ENCODE measurements around the gene VIPR2.

DNA sequence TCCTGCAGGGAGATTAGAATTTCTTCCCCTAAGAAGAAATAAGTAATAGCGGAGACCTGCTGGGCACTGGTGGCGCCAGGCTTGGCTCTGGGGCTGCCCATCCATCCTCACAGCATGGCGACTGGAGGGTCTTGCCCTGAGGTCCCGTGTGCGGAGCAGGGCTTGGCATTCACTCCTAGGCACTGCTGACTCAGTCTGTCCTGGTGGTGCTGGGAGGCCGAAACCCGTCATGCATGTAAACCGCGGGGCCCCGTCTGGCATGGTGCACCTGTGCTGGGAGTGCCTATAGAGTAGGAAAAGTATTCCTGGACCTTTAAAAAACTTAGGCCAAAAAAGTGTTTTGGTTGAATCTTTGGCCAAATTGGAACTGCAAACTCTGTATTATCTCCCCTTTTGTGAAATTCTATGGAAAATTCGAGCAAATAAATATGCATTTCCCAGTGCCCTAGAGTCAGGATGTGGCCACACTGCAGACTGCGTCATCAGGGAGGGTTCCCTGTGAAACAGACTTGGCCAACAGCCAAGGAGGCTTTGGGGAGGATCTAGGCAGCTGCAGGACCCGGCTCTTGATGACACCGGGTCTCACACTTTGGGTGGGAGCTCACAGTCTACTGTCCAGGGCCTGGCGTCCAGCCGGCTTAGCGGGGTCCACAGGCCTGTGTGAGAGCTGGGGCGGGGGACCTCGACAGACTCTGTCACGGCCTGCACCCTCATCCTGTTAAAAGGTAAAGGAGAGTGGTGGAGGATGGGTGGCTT lies 122.3 kb downstream of the VIPR2 start:
- TF ChIP-seq, protein P1, sequence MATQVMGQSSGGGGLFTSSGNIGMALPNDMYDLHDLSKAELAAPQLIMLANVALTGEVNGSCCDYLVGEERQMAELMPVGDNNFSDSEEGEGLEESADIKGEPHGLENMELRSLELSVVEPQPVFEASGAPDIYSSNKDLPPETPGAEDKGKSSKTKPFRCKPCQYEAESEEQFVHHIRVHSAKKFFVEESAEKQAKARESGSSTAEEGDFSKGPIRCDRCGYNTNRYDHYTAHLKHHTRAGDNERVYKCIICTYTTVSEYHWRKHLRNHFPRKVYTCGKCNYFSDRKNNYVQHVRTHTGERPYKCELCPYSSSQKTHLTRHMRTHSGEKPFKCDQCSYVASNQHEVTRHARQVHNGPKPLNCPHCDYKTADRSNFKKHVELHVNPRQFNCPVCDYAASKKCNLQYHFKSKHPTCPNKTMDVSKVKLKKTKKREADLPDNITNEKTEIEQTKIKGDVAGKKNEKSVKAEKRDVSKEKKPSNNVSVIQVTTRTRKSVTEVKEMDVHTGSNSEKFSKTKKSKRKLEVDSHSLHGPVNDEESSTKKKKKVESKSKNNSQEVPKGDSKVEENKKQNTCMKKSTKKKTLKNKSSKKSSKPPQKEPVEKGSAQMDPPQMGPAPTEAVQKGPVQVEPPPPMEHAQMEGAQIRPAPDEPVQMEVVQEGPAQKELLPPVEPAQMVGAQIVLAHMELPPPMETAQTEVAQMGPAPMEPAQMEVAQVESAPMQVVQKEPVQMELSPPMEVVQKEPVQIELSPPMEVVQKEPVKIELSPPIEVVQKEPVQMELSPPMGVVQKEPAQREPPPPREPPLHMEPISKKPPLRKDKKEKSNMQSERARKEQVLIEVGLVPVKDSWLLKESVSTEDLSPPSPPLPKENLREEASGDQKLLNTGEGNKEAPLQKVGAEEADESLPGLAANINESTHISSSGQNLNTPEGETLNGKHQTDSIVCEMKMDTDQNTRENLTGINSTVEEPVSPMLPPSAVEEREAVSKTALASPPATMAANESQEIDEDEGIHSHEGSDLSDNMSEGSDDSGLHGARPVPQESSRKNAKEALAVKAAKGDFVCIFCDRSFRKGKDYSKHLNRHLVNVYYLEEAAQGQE (IDR thresholded peaks at IDR 0.05; ENCODE audit: insufficient read depth in 1 of 2, low read depth in 2 of 2, low read length in 2 of 2) = no peak
- TF ChIP-seq SIN3A (IDR thresholded peaks at IDR 0.05; ENCODE audit: borderline replicate concordance, insufficient read depth, low read length) = no peak
- TF ChIP-seq TAF1 (IDR thresholded peaks at IDR 0.05; ENCODE audit: borderline replicate concordance, insufficient read depth, low read length) = no peak
- TF ChIP-seq POLR2AphosphoS5 (IDR thresholded peaks at IDR 0.05; ENCODE audit: low read depth, low read length) = no peak
